GM11168 (cell line): ENCODE results near the gene PRCP.

Source experiments
- in situ Hi-C: fragments of 300-500 bp; cut with MboI; formaldehyde crosslinking; loops from one replicate; pipeline ENCODE4 v1.12.0; 2022; ENCODE audit warnings: low sequenced_read_pairs; ENCODE audit not compliant: unreplicated experiment

Gene PRCP

GRCh38 chr11:82845356-82846353 lies 54.6 kb downstream of the PRCP start:
- in situ Hi-C loops: no loop called here

GRCh38 chr11:82843057-82843795 lies 57.0 kb downstream of the PRCP start:
- in situ Hi-C loops: no loop called here

DNA sequence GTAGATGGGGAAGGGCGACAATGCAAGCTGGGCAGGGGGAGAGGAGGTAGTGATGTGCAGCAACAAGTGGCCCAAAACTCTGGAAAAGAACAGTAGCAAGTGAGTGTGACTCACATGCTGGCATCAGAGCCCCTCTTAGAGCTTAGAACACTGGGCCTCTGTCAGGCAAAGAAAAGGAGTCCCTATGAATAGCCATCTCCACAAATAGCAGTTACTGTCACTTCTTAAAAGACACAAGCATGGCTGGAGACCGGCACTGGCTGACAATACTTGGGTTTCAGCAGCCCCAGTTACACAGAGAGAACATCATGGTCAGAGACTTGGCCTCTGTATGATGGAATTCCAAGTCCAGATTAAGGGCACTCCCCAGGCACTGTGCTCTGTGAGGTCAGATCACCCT lies 58.2 kb downstream of the PRCP start:
- in situ Hi-C loops: no loop called here

DNA sequence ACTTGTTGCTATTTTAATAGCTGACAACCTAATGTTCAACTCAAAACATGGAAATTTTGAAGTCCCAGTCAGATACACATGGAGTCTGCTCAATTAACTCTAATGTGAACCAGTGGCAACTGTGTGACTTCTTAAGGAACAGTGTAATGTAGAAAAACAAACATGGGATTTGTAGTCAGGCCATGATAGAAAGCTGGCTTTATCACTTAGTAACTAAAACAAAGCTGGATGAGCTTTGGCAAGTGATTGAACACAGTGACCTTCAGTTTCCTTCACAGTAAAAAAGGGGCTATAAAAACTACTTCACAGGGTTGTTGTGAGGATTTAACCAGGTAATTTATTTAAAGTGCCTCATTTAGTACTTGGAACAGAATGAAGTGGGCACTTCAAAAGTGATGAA lies 62.6 kb downstream of the PRCP start:
- in situ Hi-C loops: no loop called here

DNA sequence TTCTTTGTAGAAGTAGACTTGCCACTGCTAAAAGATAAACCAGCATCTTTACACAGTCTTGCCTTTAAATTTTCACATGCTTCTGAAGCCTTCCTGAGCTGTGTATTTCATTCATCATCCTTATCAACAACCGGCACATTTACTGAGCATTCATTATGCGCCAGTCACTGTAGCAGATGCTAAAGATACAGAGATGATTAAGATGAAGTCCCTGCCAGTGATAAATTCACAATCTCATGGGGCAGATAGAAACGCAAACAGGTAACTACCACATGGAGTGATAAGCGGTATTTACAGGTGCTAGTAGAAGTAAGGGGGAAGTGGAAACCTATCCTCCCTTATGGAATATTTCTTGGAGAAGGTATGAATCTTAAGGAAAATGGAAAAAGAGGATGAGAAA lies 67.2 kb downstream of the PRCP start:
- in situ Hi-C loops: no loop called here

DNA sequence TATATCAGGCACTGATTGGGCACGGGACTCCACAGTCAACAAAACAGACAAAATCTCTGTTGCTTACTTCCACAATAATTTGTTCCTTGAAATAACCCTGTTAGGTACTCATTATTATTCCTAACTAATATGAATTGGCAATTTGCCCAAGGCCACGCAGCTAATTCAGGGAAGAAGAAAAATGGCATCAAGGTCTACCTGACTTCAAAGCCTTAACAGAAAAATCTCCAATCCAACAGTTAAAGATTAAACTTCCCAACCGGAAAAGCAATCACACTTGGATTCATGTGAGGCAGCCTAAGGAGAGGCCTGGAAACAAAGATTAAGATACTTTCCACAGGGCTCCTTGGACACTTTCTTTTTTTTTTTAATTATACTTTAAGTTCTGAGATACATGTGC lies 68.9 kb downstream of the PRCP start:
- in situ Hi-C loops: no loop called here

DNA sequence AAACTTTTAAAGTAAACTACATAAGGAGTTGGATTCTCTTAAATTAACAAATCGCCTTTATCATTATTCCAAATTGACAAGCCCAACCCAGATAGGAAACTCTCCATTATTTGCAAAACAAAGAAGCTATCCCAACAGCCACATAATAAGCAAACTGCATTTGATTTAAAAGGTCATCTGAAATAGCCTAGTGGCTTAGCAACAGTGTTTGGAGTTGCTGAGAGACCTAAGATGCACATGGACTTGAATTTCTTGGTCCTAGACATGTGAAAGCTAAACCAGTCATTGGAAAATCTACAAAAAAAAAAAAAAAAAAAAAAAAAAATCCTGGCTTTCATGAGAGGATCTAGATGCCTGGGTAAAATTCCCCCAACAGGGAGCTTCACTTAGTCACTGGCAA lies 69.5 kb downstream of the PRCP start:
- in situ Hi-C loops: no loop called here

DNA sequence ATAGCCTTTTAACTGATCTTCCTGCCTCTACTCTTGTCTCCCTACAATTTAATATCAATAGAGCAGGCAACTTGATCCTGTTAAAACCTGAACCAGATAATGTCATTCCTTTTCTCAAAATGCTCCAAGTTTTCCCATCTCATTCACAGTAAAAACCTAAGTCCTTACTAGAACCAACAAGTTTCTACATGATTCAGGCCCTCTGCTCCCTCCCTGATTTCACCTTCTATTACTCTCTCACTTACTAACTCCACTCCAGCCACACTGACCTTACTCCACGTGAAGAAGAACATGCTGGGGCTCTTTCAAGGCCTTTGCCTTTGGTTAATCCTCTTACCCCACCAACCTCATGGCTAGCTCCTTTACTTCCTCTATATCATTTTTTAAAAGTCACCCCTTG lies 71.1 kb downstream of the PRCP start:
- in situ Hi-C loops: no loop called here

GRCh38 chr11:82828472-82828871 lies 71.8 kb downstream of the PRCP start:
- in situ Hi-C loops: no loop called here

- in situ Hi-C loops: no loop called here
Measured at GRCh38 chr11:82826526-82826925, 73.7 kb downstream of the PRCP start.

GRCh38 chr11:82823647-82824619 lies 76.3 kb downstream of the PRCP start:
- in situ Hi-C loops: no loop called here

DNA sequence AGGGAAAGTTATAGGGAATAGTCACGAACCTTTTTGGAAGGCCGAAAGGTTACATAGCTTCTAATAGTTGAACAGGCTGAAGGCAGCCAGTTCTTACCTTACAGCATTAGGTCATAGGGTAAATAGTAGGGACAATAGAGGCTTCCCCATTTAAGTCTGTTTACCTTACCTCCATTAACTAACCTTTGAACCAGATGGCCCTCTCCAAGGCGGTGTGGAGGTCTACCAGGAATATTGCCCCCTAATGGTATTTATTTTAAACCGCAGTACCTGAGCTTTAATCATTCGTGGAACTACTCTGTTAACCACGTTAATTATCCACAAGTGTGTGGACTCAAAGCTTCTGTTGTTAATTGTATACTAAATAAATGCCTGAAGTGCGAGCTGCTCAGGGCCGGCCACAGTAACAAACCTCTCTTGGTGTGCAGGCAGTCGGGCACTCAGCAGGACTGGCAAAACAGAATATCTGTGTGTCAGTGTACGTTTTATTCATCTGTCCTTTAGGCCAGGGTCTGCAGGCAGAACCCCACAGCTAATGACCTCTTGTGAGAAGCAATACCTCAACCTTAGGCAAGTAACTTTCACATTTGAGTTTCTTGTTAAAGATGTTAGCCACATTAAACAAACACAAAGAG lies 81.7 kb downstream of the PRCP start:
- in situ Hi-C loops: no loop called here

GRCh38 chr11:82815406-82815805 lies 84.8 kb downstream of the PRCP start:
- in situ Hi-C loops: no loop called here

- in situ Hi-C loops: no loop called here
Measured at GRCh38 chr11:82814379-82814778, 85.9 kb downstream of the PRCP start.

DNA sequence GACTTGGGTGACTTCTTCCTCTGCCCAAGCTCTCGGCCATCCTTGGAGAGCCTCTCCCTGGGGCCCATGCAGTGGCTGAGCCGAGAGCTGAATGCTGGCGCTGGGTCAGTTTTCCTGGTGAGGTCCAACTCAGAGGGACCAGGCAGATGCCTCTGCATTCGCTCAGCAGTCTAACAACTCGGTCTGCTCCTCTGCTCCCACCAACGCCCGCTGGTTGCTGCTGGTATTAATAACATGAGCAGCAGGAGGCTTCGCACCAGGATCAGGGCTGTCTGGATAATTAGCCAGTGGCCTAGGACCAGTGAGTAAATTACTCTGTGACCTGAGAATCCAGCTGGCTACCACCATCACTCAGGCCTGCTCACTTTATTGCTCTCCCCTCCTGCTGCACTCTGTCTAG lies 88.9 kb downstream of the PRCP start:
- in situ Hi-C loops: no loop called here

GRCh38 chr11:82810738-82811137 lies 89.5 kb downstream of the PRCP start:
- in situ Hi-C loops: no loop called here

DNA sequence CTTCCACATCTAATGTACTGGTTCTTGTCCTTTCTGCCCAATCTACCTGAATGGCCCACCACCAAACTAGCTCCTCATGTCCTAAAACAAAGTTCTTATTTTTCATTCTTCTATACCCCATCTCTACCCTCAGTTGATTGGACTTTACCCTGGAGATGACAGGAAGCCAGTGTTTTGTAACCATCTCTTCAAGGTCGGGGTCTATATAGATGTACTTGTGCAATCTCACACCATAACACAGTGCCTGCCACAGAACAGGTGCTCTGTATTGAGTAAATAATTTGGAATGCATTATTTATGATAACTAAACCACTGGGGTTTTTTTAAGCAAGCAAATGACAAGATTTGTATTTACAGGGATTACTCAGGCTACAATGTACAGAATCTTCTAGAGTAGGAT lies 89.9 kb downstream of the PRCP start:
- in situ Hi-C loops: no loop called here

DNA sequence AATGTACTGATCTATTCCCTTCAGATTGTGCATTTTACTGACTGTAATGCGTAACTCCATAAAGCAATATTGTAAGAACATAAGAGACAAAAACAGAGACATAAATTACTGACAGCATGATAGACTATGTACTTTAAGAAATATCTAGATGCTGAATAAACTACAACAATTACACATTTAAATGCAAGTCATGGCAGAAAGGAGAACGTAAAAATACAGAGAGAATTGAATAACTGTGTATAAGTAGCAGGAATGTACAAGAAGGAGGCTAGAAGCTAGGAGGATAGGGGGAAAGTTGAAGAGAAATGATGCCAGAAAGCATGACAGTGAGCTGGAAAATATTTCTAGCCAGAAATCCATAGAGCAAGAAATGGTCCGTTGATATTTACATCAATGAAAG lies 92.6 kb downstream of the PRCP start:
- in situ Hi-C loops: no loop called here

DNA sequence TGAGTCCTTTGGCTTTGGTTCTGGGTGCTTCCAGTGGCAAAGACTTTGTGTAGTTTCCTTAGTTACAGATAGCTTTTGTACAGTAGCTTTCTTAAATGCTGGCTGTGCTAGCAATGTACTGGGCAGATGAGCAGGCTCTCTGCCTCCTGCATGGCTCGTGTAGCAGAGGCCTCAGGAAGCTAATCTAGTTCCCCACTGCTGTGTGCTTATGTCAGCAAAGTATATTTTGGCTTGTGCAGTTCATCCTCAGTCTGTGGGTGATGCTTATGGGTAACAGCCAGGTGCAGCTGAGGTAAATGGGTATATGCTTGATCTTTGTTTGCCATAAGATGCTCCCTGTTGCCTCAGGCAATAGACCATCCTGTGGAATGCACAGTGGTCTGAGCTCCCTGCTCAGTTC lies 97.5 kb downstream of the PRCP start:
- in situ Hi-C loops: no loop called here
